Ishikawa (cell line): ENCODE results near the gene STRADA.

Experiments
- CEBPB ChIP-seq: IDR thresholded peaks from 2 replicates; pipeline ENCODE4 v1.6.1; 2012
- CREB1 ChIP-seq: IDR thresholded peaks from 2 replicates; pipeline ENCODE4 v1.6.1; 2012; ENCODE audit warnings: low read depth
- EGR1 ChIP-seq: IDR thresholded peaks from 2 replicates; pipeline ENCODE4 v1.6.1; 2012
- EP300 ChIP-seq: IDR thresholded peaks from 2 replicates; pipeline ENCODE4 v1.6.1; 2012; ENCODE audit warnings: borderline replicate concordance
- FOXM1 ChIP-seq: IDR thresholded peaks from 2 replicates; pipeline ENCODE4 v1.6.1; 2012; ENCODE audit warnings: low read depth, borderline replicate concordance
- MAX ChIP-seq: IDR thresholded peaks from 2 replicates; pipeline ENCODE4 v1.6.1; 2012
- NFIC ChIP-seq: IDR thresholded peaks from 2 replicates; pipeline ENCODE4 v1.6.1; 2012
- RAD21 ChIP-seq: IDR thresholded peaks from 2 replicates; pipeline ENCODE4 v1.6.1; 2012; ENCODE audit warnings: low read depth
- REST ChIP-seq: IDR thresholded peaks from 2 replicates; pipeline ENCODE4 v1.6.1; 2012; ENCODE audit warnings: low read depth, mild to moderate bottlenecking
- TAF1 ChIP-seq: IDR thresholded peaks from 2 replicates; pipeline ENCODE4 v1.6.1; 2012; ENCODE audit warnings: low read depth, mild to moderate bottlenecking
- TCF12 ChIP-seq: IDR thresholded peaks from 2 replicates; pipeline ENCODE4 v1.6.1; 2012; ENCODE audit warnings: low read depth
- TEAD4 ChIP-seq: IDR thresholded peaks from 2 replicates; pipeline ENCODE4 v1.6.1; 2012
- YY1 ChIP-seq: IDR thresholded peaks from 2 replicates; pipeline ENCODE4 v1.6.1; 2012; ENCODE audit warnings: low read depth
- ZBTB7A ChIP-seq: IDR thresholded peaks from 2 replicates; pipeline ENCODE4 v1.6.1; 2012; ENCODE audit warnings: low read depth
- TF ChIP-seq, protein P1 (sequence below): IDR thresholded peaks from 2 replicates; pipeline ENCODE4 v1.6.1; 2012

The STRADA gene

GRCh38 chr17:63703556-63704258, 37.9 kb downstream of the STRADA start:
- TF ChIP-seq MAX (no peak), EP300 (no peak), RAD21 (no peak), TCF12 (no peak), YY1 (no peak), TEAD4 (no peak), FOXM1 (no peak), ZBTB7A (no peak), NFIC (no peak), CEBPB (no peak), CREB1 (no peak), EGR1 (no peak), TAF1 (no peak), REST (no peak)
- TF ChIP-seq, protein P1, sequence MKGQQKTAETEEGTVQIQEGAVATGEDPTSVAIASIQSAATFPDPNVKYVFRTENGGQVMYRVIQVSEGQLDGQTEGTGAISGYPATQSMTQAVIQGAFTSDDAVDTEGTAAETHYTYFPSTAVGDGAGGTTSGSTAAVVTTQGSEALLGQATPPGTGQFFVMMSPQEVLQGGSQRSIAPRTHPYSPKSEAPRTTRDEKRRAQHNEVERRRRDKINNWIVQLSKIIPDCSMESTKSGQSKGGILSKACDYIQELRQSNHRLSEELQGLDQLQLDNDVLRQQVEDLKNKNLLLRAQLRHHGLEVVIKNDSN = no peak

- TF ChIP-seq NFIC = no peak
- no peak for TF ChIP-seq TAF1
- TF ChIP-seq ZBTB7A = no peak
- no peak for TF ChIP-seq FOXM1
- TF ChIP-seq CEBPB = no peak
- TF ChIP-seq EP300 = no peak
- TF ChIP-seq TEAD4 = no peak
- TF ChIP-seq EGR1 = no peak
- no peak for TF ChIP-seq CREB1
- TF ChIP-seq RAD21 = no peak
- TF ChIP-seq TCF12 = no peak
- TF ChIP-seq, protein P1 = no peak
- no peak for TF ChIP-seq REST
- TF ChIP-seq MAX = no peak
- no peak for TF ChIP-seq YY1
Observed at GRCh38 chr17:63703029-63703428, 38.6 kb downstream of the STRADA start.

- no peak for TF ChIP-seq MAX
Observed at GRCh38 chr17:63702721-63703015, 38.9 kb downstream of the STRADA start.

DNA sequence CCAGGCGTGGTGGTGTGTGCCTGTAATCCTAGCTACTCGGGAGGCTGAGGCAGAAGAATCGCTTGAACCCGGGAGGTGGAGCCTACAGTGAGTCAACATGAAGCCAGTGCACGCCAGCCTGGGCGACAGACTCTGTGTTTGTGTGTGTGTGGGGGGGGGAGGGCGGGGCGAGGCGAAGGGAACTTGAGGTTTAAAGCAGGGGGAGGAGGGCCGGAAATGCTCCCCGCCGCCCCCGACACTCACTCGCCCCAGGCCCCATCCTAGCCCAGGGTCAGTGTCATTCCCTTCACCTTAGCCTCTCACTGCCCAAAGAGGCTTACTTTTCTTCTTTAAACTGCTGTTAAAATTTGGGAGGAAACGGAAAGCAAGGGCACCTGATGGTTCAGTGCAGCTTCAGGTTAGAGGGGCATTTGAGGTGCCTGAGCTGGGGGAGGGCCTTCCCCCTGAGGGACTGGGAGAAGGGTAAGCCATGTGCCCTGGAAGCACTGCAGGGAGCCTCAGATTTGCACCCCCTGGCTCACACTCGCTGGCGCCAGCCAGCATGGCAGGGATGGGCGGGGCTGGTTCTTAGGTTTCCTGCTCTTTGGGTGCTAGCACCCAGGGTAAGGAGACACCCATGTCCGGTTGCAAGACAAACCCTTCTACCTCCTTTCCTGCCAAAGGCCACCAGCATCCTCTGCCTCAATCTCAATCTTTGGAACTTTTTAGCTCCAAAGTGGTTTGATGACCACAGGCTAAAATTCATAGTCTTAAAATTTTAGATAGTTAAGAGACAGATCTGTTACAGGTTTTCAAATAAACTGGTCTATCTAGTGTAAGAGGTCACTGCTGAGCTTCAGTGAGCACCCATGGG, 39.5 kb downstream of the STRADA start:
- TF ChIP-seq TCF12 = no peak
- TF ChIP-seq RAD21 = no peak
- TF ChIP-seq, protein P1 = no peak
- TF ChIP-seq REST = no peak
- TF ChIP-seq CREB1 = no peak
- TF ChIP-seq FOXM1 = no peak
- TF ChIP-seq NFIC = no peak
